Right ventricle myocardium inferior (tissue), 1 donor: ENCODE data around the gene GPR89A. TPM values are rescaled to one million over a fixed set of nuclear protein-coding genes. Genes with fewer than 3 reads are reported as not detected.
"Not testable (repeated sequence)": the region's sequence is repeated elsewhere in the genome, so short reads cannot be mapped to it uniquely, and the experiment has no call there.

Experiments used
- ATAC-seq: fragments of 200-7000 bp; cut with Tn5 transposase; one replicate; pipeline ENCODE4 v1.9.1; 2020; ENCODE audit warnings: mild to moderate bottlenecking, moderate library complexity
- DNase-seq: peaks from one replicate; pipeline ENCODE4 v3.0.0; 2021; ENCODE audit errors: missing footprints
- intact Hi-C: fragments of 100-400 bp; cut with DNase I; formaldehyde crosslinking; loops from one replicate; pipeline ENCODE4 v1.11.0; 2022
- total RNA-seq: library from RNA; stranded (reverse); fragmentation: NEBNext Ultra II Directional; extraction: Animal tissue kit (Norgen Biotek cat#: 25700); gene quantifications from one replicate; pipeline ENCODE4 v1.2.1, GENCODE V29; 2021
- donor health status: DM: no; HTN: yes; CAD: no; lungs with severe emphysema.

Gene GPR89A
- total RNA-seq, 1 donor from 2014 or later, result 8.6 TPM

DNA sequence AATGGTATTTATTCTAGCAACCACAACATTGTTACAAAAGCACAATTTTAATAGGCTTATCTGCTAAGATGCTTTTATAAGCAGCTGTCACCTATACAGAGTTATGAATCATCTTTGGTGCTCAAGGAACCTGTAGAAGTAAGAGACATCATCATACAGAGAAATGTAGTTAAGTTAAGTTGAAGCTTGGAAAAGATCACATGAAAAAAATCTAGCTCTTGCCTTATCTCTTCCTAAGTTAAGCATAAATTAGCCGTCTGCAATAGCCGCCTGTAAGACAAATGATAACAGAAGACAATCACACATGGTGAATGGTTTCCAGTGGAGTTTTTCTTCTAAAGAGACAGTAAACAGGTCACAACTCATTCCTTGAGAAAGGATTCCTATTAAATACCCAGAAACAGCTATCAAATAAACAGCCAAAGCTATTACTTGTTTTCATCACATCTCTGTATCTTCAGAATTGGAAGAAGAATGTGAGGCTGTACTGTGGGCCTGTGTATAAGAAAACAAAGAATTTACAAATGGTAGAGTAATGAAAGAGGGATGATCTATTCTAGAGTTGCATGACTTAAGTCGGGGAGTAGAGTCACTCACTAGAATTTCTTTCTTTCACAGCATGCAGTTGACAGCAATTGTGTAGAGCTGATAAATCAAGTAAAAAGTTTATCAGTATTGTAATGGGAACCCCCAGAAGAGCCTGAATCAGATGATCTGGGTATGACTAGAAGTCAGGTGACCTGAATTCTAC, 63.4 kb downstream of the GPR89A start:
- ATAC-seq, DNase-seq, intact Hi-C loops: not testable (repeated sequence)

DNA sequence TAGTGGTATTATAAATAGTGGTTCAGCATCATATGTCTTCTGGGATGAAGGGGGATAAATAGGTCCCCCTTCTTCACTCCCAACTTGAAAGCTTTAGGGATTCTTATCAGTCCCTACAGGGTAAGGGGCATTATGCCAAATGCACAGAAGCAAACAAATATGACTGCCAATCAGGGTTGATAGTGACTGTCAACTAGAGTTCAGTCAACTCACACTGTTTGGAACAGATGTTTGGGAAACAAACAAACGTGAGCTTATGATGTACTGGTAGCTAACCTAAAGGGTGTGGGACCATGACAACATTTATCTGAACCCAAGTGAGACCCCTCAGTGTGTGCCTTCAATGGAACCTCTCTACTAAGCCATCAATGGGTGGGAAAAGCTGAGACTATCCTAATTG, 65.4 kb downstream of the GPR89A start:
- ATAC-seq, intact Hi-C loops, DNase-seq: not testable (repeated sequence)

- ATAC-seq, DNase-seq, intact Hi-C loops: not testable (repeated sequence)
These were observed 77.1 kb downstream of the GPR89A start for GRCh38 chr1:145684858-145685257.

GRCh38 chr1:145686078-145686477, 78.3 kb downstream of the GPR89A start:
- intact Hi-C loops, ATAC-seq, DNase-seq: not testable (repeated sequence)

DNA sequence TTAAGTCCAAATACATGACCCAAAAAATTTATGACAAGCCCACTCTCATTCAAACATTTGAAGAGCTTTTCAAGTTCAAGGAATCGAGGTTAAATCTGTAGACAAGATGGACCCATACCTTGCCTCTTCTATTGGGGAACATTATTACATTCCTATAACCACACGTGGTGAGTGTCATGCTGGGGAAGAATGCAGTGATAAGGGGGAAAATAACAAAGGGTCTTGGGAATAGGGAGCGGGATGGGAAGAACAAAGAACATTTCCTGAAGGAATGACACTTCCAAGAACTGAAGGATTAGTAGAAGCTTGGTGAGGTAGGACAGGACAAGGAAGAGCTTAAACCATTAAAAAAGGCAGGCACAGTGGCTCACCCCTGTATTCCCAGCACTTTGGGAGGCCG, 80.5 kb downstream of the GPR89A start:
- ATAC-seq (no peak), DNase-seq (no peak)
- intact Hi-C loops, result no loop called here

- intact Hi-C loops, result no loop called here
- no peak for DNase-seq
- ATAC-seq, result no peak
These were observed 81.1 kb downstream of the GPR89A start for GRCh38 chr1:145688924-145689323.

- no peak for ATAC-seq
- intact Hi-C loops, result no loop called here
- DNase-seq, result no peak
These were observed 82.1 kb downstream of the GPR89A start for GRCh38 chr1:145689922-145690321.

DNA sequence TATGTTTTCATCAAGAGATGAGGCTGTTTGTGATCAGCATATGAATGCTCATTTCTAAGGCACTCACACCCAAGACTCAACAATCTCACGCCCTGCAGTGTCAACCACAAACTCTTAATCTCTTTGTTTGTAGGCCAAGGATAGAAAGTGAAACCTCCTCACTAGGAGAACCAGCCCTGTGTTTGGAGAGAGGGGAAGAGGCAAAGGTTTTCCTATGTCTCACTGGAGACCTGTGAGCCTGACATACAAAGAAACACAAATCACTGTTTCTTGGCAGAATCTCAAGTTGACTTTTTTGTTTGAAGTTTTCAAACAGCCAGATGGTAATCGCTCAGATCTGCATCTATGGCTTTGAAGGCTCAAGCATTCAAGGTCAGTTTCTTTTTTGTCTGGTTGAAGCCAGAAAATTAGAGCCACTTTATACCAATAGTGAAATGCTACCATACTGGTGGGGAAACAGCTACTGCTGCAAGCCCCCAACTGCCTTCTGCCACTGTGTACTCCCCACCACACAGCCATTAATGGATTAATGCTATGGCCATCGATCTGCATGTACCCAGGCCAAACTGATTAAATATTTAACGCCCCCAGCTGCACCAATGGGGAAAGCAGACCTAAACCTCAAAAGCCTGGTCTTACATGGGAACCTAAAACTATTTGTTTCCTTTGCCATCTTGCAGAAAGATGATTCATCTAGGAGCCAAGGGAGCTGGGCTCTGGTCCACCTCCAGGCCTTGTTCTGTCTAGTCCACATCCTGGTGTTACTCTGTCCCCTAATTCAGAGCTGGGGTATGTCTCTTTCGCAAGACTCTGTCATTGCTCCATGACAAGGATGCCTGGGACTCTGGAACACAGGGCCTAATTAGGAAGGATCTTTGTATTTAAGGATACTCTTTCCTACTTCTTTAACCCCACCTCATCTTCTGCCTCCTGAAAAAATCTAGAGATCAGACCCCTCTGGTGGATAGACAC, 83.1 kb downstream of the GPR89A start:
- DNase-seq (no peak), ATAC-seq (no peak)
- intact Hi-C loops, result no loop called here

DNA sequence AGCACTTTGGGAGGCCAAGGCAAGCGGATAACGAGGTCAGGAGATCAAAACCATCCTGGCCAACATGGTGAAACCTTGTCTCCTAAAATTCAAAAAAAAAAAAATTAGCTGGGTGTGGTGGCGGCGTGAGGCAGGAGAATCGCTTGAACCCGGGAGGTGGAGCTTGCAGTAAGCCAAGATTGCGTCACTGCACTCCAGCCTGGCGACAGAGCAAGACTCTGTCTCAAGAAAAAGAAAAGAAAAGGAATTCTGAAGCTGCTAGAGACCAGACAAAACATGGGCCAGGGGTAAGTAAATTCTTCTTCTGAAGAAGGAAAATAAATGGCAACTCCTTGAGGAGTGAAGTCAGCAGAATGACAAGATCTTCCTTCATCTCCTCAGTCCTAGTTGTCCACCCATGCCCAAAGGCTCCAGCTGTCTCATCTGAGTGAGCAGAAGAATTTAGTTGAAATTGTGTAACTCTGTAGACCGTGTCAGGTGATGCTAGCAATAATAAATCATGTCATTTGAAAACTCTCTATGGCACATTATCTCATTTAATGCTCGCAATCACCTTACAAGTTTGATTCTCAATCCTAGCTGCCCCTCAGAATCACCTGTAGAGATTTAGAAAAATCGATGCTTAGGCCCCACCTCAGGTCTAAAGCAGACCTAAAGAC, 85.1 kb downstream of the GPR89A start:
- DNase-seq (no peak), ATAC-seq (no peak)
- intact Hi-C loops, result no loop called here

DNA sequence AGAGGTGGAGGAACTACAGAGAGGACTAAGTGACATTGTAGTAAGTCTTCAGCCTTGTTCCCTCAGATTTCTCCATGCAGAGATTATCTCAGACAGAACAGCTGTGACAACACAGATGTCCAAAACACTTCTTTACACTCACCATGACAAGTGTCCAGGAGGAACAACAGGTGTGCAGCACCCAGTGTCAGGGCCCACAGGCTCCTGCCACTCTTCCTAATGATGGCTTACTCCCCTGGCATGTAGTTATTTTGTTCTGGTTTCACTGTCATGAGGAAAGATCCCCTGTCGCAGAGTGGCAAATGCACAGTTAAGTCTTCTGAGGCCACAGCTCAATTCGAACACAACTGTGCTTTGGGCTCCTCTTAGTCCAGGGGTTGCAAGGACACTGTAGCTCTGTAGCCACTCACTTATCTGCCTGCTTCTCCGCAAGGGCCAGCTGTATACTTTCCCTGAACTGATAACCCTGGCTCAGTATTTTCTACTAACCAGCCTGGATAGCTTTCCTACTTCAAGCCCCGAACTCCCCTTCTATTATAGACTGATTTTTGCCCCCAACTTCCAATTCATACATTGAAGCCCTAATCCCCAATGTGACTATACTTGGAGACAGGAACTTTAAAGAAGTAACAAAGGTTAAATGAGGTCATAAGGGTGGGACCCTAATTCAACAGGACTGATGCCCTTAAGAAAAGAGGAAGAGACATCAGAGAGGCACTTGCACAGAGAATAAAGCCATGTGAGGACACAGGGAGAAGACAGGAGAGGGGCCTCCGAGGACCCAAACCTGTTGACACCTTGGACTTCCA, 88.2 kb downstream of the GPR89A start:
- DNase-seq, result no peak
- intact Hi-C loops, result no loop called here
- no peak for ATAC-seq

DNA sequence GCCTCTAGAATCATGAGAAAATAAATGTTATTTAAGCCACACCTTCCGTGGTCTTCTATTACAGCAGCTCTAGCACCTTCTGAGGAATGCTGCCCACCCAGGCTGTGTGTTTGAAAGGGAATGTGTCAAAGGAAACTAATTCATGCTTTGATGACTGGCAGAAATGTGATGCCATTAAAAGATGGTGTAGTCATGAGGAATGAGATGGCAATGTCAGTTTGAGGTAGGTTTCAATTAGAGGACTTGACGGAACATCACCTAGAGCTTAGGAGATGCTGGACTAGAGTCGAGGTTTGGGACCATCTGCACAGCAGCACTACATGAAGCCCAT, 88.8 kb downstream of the GPR89A start:
- no peak for DNase-seq
- no peak for ATAC-seq
- intact Hi-C loops, result no loop called here

DNA sequence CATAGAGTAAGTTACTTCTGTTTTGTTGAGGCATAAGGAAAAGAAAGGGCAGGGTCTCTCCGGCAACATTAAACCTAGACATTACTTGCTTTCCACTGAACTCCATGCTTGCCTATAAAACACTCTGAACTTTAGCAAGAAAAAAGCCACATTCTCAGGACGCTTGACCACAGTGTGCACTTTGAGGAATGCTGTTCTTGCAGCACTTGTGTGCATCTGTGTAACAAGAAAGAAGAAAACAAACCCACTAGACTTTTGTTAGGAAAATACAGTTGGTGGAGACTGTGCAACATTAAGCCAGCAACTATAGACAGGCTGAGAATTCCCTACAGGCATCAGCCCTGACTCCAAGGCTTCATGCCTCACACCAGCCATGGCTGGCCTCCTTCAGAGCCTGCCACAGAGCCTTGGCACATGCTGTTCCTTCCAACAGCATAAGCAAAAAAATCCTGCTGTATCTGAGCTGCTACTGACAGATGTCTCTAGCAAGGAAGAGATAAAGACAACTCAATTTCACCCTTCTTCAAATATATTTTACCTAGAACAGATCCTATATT, 93.6 kb downstream of the GPR89A start:
- intact Hi-C loops, result no loop called here
- ATAC-seq (no peak), DNase-seq (no peak)

DNA sequence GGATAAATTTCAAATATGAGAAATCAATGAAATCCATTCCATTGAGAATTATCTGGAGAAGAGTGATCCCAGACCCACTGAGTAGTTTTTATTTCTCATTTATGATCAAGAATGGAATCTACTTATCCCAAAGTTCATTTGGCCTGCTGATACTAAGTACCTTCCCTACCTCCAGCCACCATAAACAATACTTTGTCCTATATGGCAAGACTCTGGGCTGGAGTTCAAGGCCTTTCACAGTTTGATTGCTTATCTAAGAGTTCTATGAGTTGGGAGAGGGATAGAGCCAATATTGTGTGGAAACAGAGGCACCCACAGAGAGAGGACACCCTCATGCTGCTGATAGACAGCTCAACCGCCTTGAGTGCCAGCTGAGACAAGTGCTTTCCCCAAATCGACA, 94.3 kb downstream of the GPR89A start:
- DNase-seq, result no peak
- ATAC-seq, result no peak
- intact Hi-C loops, result no loop called here

- intact Hi-C loops, result no loop called here
- ATAC-seq (no peak), DNase-seq (no peak)
These were observed 95.0 kb downstream of the GPR89A start for GRCh38 chr1:145702826-145703225.

DNA sequence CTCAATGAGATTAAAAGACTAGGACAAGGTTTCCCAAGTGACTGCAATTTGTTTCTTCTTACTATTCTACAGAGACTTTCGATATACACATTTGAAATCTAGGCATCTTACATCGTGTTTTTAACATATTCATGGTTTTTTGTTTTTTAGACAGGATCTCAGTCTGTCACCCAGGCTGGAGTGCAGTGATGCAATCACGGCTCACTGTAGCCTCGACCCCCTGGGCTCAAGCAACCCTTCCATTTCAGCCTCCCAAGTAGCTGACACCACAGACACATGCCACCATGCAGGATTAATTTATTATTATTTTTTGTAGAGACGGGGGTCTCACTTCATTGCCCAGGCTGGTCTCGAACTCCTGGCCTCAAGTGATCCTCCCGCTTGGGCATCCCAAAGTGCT, 97.8 kb downstream of the GPR89A start:
- DNase-seq (no peak), ATAC-seq (no peak)
- intact Hi-C loops, result no loop called here

DNA sequence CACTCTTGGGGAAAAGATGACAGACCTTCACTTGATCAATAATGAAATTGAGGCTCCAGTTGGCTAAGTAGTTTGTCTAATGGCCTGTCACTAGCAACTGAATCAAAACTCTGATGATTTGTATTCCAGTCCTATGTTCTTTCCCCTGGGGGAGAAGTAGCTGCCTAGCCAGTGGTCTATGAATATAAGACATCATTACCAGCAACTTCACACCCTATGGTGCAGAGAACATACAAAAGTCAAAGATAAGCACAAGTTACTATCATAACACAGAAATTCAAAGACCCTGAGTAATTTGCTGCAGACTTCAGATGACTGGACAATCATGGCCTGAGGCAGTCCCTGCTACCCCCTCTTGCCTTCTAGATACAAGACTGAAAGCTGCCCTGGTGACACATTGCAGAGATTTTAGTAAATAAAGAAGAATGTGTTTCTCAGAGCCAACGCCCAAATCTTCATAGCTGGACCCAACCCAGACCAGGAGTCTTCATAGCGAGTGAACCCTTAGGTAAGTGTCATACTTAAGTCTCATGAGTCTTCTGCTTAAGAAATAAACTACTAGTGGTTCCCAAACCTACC, 98.4 kb downstream of the GPR89A start:
- ATAC-seq, result no peak

DNA sequence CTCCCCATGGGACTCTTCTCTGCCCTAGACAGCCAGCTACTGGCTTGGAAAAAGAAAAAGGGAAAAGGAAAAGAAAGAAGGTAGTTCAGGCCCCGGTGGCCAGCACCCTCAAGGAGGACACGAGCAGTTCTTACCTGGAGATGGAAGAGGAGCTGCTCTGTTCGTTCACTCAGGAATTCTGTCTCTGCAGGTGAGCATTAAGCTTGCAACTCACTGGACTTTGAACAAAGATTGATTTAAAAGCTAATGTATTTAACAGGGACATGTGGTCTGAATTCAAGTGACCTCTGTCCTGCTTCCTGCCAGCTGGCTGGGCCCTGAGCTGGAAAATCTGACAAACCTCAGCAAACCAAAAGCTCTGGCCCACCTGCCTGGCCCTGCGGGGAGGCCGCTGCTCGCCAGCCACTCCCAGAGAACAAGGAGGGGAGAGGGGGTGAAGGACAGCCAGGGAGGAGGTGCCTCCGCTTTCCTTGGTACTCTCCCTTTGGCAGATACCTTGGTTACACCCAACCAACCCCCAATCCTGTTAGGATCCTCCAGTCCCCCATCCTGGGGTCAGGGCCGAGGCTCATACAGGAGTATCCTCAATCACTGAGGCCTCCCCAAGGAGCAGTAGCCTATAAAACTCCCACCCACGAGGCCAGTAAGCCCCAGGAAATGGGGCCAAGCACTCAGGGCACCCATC, 99.5 kb downstream of the GPR89A start, which contains the start of gene PDZK1:
Gene PDZK1 (minus strand): TSS at position 186 of the 685 bp plus-strand sequence. CDS start 19,347 bp downstream, outside the sequence.
- intact Hi-C loops, result no loop called here
- DNase-seq (no peak), ATAC-seq (no peak)

More for the DNA sequence above, 98.4 kb downstream of the GPR89A start:
- no peak for DNase-seq
- intact Hi-C loops, result no loop called here
